IPS-18c (cell line): Measurements from ENCODE around the gene DHX16.
"Not testable (repeated sequence)": the region's sequence is repeated elsewhere in the genome, so short reads cannot be mapped to it uniquely, and the experiment has no call there.

ENCODE experiments used
- H3K4me3 ChIP-seq: 2 replicates; pipeline ENCODE4 v1.7.0; 2013; ENCODE audit warnings: low read depth, mild to moderate bottlenecking, low read length, moderate library complexity; ENCODE audit not compliant: insufficient read depth
- H3K9me3 ChIP-seq: one replicate; pipeline ENCODE4 v1.6.1; 2013; ENCODE audit warnings: mild to moderate bottlenecking, low read length, moderate library complexity; ENCODE audit not compliant: control insufficient read depth, insufficient read depth

Gene DHX16

GRCh38 chr6:30672445-30673253 lies at the start of gene DHX16:
DHX16 (minus strand) TSS chr6:30673006; CDS start chr6:30672841, 165 bp downstream.
- peak within 1 kb of the TSS; percentile 98 for H3K4me3 ChIP-seq
- no peaks in the 10 kb centered on the region for H3K9me3 ChIP-seq

- peak overlapping the region; percentile 93 for H3K4me3 ChIP-seq
- not testable (repeated sequence) for H3K9me3 ChIP-seq
Observed at GRCh38 chr6:30722025-30722279, 49.1 kb upstream of the DHX16 start.

- Histone ChIP-seq H3K9me3 (no peaks in the 10 kb centered on the region), H3K4me3 (peak overlapping the region; percentile 93)
Observed at GRCh38 chr6:30721198-30722024, 48.6 kb upstream of the DHX16 start.

- Histone ChIP-seq H3K4me3 (peak overlapping the region; percentile 93), H3K9me3 (no peaks in the 10 kb centered on the region)
Observed at GRCh38 chr6:30720738-30721197, 48.0 kb upstream of the DHX16 start.

- Histone ChIP-seq H3K9me3 (no peaks in the 10 kb centered on the region), H3K4me3 (peak within 1 kb of the TSS; percentile 93)
Observed at GRCh38 chr6:30719791-30720737, 47.3 kb upstream of the DHX16 start, which contains the start of gene TUBB. TUBB (plus strand) TSS chr6:30720352; CDS start chr6:30720507, 155 bp downstream.

- H3K4me3 ChIP-seq = peak overlapping the region; percentile 64; the same call in 1 of the 2 replicates
- no peaks in the 10 kb centered on the region for H3K9me3 ChIP-seq
Observed at GRCh38 chr6:30719356-30719755, 46.5 kb upstream of the DHX16 start.

GRCh38 chr6:30717845-30718720 lies 45.3 kb upstream of the DHX16 start:
- H3K9me3 ChIP-seq = not testable (repeated sequence)
- H3K4me3 ChIP-seq = peak overlapping the region; percentile 67

- Histone ChIP-seq H3K9me3 (no peaks in the 10 kb centered on the region), H3K4me3 (peak within 1 kb of the TSS; percentile 67)
Observed at GRCh38 chr6:30717129-30717844, 44.5 kb upstream of the DHX16 start, which contains the start of gene MDC1. MDC1 (minus strand) TSS chr6:30717281; CDS start chr6:30715175, 2,106 bp downstream.

GRCh38 chr6:30716879-30717128 lies 44.0 kb upstream of the DHX16 start:
- peak overlapping the region; percentile 67 for H3K4me3 ChIP-seq
- no peaks in the 10 kb centered on the region for H3K9me3 ChIP-seq

- Histone ChIP-seq H3K4me3 (no peak overlapping the region), H3K9me3 (no peaks in the 10 kb centered on the region)
Observed at GRCh38 chr6:30714263-30714662, 41.5 kb upstream of the DHX16 start.

- H3K9me3 ChIP-seq = no peaks in the 10 kb centered on the region
Observed at GRCh38 chr6:30712441-30712945, 39.7 kb upstream of the DHX16 start.

GRCh38 chr6:30711758-30712380 lies 39.1 kb upstream of the DHX16 start:
- Histone ChIP-seq H3K9me3 (no peaks in the 10 kb centered on the region), H3K4me3 (no peak overlapping the region)

More at GRCh38 chr6:30712441-30712945, 39.7 kb upstream of the DHX16 start:
- H3K4me3 ChIP-seq = no peak overlapping the region

GRCh38 chr6:30709101-30709868 lies 36.5 kb upstream of the DHX16 start:
- no peak overlapping the region for H3K4me3 ChIP-seq
- no peaks in the 10 kb centered on the region for H3K9me3 ChIP-seq

- no peak overlapping the region for H3K4me3 ChIP-seq
- no peaks in the 10 kb centered on the region for H3K9me3 ChIP-seq
Observed at GRCh38 chr6:30707281-30707850, 34.6 kb upstream of the DHX16 start.
